ENCODE measurements around the gene SCEL.

SCEL gene

GRCh38 chr13:77532983-77533382 is 2.5 kb upstream of the SCEL start:
- no peak for DNase-seq (ENCODE audit: low spot score)
- no peak for TF ChIP-seq CTCF (IDR thresholded peaks at IDR 0.05; ENCODE audit: extremely low read depth, missing control alignments)

- no peak for DNase-seq (ENCODE audit: low spot score)
- TF ChIP-seq CTCF (IDR thresholded peaks at IDR 0.05; ENCODE audit: extremely low read depth, missing control alignments), result no peak
Measured at GRCh38 chr13:77533875-77534788, 1.4 kb upstream of the SCEL start.

GRCh38 chr13:77536358-77536757 is 852 bp downstream of the SCEL start:
- TF ChIP-seq CTCF (IDR thresholded peaks at IDR 0.05; ENCODE audit: extremely low read depth, missing control alignments), result no peak
- DNase-seq (ENCODE audit: low spot score), result no peak

GRCh38 chr13:77537289-77537919 is 1.9 kb downstream of the SCEL start:
- TF ChIP-seq CTCF (IDR thresholded peaks at IDR 0.05; ENCODE audit: extremely low read depth, missing control alignments), result no peak
- no peak for DNase-seq (ENCODE audit: low spot score)

- no peak for TF ChIP-seq CTCF (IDR thresholded peaks at IDR 0.05; ENCODE audit: extremely low read depth, missing control alignments)
- no peak for DNase-seq (ENCODE audit: low spot score)
Measured at GRCh38 chr13:77543711-77544110, 8.2 kb downstream of the SCEL start.

- DNase-seq (ENCODE audit: low spot score), result no peak
Measured at GRCh38 chr13:77544355-77544754, 8.8 kb downstream of the SCEL start.

More at GRCh38 chr13:77544355-77544754, 8.8 kb downstream of the SCEL start:
- no peak for TF ChIP-seq CTCF (IDR thresholded peaks at IDR 0.05; ENCODE audit: extremely low read depth, missing control alignments)

Data from GM20000 (cell line).